ENCODE results near the gene FSTL4.
"Not testable (repeated sequence)": the region's sequence is repeated elsewhere in the genome, so short reads cannot be mapped to it uniquely, and the experiment has no call there.

Gene FSTL4

DNA sequence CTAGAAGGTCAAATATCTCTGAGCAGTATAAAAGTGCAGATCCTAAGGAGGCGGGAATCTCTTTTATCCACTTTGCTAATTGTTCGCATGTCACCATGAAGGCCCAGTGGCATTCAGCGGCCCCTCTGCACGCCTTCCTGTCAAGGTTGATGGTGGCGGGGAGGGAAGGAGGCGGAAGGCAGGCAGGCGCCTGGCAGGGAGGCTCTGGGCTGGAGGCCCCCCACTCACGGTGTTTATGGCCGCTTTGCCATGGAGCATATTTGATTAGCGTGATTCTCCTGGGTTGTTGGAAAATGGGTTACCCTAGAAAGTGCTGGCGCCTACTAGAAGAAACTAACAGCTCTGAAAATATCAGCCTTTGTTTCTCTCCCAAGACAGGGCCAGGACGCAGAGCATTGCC, 209.6 kb downstream of the FSTL4 start:
- DNase-seq (ENCODE audit: low read depth) = no peak

DNA sequence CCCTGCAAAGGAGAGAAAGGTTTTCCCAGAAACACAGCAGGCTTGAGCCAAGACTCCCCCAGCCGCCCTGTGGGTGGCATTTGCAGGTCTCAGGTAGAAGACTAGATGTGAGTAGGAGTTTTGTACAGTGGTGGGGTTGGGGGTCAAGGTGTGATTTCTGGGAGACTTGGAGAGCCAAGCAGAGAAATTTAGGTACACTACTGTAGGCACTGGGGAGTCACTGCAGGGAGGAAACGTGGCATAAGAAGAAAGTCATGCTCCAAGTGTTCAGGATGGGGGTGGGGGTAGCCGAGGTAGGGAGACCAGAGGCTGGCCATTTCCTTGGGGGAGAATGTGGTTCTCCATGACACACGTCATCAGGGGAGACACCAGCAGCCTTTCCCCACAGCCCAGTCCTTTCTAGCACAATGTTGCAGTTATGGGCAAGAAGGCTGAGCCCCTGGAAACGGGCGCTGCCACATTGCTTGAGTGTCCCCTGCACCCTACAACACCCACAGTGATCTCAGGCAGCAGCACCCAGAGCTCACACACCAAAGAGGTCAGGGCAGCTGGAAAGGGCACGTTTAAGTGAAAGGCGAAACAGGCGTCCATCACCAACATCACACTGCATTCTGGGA, 210.5 kb downstream of the FSTL4 start:
- no peak for DNase-seq (ENCODE audit: low read depth)

DNA sequence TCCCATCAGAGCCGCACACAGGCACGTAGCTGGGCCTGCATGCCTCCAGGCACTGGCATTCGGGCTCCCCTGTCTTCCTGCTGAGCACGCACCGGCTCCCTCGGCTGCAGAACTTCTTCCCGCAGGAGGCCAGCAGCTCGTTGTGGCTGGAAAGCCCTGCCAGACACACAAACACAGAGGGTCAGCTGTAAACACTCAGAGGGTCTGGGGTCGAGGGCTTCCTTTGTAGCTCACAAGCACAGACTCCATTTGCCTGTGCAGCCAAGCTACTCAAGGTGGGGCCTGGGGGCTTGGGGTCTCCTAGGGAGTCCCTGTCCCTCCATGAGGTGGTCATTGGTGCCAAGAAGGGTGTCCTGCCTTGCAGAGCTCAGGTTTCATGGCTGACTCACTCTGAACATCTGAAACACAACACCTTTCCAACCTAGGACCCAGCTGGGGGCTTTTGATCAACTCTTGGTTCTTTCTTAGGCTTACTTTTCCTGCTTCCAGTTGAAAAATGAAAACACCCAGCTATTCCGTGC, 211.4 kb downstream of the FSTL4 start:
- DNase-seq (ENCODE audit: low read depth) = no peak

DNA sequence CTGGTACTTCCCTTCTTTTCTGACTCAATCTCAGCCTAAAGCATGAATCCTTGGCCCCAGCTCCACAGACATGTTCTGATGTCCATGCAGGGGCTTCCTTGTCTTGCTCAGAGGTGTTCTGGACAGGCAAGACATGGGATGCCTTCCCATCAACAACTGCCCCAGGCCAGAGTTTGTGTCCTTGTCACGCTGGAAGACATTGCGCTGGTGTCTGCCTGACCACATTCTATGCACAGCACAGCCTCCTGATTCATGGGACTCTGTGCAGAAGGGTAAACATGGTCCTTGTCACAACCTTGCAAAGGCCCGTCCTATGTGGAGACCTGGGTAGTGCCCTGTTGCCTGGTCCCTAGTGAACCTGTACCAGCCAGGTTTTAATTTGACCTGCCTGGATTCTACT, 212.2 kb downstream of the FSTL4 start:
- DNase-seq (ENCODE audit: low read depth) = no peak

DNA sequence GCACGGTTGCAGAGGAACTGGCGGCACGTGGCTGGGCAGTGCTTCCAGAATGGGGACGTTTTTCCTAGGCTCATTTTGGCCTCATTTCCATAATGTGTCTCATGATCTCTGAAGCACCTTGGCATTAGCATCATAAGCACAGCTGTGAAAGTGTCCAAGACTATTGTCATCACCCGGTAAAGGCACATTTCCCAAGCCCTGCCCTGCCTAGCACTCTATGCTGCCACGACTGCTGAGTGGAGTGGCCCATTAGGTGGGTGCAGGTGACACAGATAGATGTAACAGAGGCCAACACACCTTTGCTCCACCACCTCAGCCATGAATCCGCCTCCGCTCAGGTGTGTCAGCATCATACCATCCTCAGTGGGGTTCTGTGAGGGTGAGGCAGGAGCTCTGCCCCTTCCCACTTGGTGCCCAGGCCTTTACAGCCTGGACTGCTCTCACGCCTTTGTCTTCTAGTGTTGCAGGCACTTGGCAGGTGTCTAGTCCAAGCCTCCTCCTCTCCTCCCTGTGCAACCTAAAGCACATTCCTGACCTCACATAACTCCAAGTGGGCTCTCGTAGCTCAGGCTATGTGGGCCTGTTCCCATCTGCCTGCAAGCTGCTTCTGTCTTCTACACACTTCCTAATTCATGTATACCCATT, 213.0 kb downstream of the FSTL4 start:
- no peak for DNase-seq (ENCODE audit: low read depth)

DNA sequence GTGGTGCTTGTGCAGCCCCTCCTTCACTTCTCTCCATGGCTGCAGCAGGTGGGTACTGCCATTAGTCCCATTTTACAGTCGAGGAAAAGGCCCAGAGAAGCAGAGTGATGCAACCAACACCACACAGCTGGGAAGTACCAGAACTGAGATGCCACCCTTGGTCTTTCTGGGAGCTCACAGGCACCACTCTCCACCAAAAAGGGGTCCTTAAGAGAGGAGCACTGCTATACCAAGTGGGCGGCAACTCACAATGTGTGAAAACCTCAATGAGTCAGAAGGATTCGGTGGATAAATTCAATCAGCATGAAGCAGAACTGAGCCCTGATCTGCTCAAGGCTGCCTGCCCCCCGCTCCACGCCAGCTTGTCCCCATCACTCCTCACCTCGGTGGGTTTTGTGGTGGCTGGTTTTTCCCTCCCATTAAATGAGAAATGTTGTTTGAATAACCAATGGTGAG, 213.7 kb downstream of the FSTL4 start:
- no peak for DNase-seq (ENCODE audit: low read depth)

DNA sequence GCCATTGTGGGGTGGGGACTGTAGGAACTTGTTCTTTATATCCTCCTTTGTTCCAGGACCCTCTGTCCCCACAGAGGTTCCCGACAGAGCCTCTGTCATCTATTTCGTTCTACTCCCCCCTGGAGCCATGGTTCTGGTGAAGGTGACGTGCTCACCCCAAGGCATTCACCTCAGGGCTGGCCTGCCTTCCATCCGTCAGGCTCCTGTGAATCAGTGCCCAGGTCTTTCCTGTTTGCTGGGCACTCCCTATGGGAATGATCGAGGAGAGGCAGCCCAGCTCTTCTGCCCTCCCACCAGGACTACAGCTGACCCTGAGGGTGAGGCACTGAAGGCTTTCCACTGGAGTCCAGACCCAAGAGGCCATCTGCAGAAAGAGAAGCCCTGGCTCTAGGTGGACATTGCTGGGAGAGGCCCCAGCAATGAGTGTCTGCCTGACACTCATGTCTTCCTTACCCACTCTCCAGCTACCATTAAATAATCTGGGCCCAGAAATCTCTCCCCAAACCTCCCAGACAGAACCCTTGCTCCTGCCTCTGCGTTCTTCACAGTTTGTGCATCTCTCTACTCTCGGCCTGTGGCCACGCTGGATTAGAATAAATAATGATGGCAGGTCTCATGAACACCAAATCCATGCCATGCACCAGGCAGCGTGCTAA, 214.2 kb downstream of the FSTL4 start:
- no peak for DNase-seq (ENCODE audit: low read depth)

DNA sequence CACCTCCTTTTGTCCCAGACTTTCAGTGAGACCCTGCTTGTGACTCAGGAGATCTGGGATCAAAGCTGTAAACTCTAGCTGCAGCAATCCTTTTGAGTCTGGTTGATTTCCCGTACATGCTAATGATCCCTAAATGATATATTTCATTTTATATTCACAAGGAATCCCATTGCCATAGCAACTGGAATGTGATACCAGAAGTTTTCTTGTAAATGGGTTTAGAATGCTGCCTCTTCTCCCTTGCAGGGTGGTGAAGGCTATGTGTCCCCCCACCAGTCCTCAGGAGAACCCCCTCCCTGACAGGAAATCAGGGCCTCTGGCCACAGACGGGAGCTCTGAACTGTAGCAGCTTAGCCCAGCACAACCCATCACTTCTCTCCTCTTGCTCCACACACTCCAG, 215.0 kb downstream of the FSTL4 start:
- DNase-seq (ENCODE audit: low read depth) = no peak

DNA sequence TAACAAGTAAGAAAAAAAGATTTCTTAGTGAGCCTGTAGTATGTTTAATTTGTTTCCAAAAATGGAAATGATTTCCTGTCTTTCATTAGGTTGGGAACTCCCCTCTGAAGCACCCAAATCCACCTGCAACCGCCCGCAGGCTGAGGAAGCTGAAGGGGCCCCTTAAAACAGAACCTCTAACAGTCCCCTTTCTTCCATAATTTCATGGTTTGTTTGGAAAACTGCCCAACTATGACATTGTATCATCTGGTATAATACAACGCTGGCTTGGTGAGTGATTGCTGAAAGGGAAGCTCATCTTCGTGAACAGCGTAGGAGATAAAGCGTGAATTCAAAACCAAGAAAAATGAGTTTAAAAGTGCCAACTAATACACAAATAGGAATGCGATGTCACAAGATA, 215.5 kb downstream of the FSTL4 start:
- no peak for DNase-seq (ENCODE audit: low read depth)

DNA sequence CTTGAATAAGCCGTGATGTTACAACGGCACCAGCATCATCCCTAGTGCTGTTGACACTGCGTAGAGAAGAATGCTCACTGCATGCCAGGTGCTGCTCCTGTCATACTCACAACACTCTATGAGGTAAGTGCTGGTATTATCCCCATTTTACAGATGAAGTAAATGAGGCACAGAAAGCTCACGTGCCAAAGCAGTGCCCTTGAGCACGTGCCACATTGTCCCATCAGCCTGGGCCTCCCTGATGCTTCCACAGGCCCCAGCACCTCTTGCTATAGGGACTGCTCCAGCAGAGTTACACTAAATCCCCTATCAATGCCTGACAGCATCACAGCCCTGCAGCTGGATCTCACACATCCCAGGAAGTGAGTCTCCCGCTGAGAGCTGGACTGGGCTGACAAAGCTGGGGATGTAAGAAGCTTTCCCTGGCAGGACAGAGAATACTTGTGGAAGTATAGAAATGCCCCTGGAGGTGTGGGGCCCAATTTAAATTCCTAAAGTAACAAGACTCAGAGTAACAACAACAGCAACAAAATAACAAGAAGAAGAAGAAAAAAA, 216.1 kb downstream of the FSTL4 start:
- no peak for DNase-seq (ENCODE audit: low read depth)

DNA sequence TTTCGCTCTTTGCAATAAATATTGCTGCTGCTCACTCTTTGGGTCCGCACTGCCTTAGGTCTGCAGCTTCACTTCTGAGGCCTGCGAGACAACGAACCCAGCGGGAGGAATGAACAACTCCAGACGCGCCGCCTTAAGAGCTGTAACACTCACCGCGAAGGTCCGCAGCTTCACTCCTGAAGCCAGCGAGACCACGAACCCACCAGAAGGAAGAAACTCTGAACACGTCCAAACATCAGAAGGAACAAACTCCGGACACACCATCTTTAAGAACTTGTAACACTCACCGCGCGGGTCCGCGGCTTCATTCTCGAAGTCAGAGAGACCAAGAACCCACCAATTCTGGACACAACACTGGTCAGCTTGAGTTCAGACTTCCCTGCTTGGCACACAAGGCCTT, 217.1 kb downstream of the FSTL4 start:
- DNase-seq (ENCODE audit: low read depth) = not testable (repeated sequence)

DNA sequence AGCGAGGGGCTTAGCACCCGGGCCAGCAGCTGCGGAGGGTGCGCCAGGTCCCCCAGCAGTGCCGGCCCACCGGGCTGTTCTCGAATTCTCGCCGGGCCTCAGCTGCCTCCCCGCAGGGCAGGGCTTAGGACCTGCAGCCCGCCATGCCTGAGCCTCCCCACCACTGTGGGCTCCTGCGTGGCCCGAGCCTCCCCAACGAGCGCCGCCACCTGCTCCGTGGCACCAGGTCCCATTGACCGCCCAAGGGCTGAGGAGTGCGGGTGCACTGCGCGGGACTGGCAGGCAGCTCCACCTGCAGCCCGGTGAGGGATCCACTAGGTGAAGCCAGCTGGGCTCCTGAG, 217.9 kb downstream of the FSTL4 start:
- DNase-seq (ENCODE audit: low read depth) = not testable (repeated sequence)

DNA sequence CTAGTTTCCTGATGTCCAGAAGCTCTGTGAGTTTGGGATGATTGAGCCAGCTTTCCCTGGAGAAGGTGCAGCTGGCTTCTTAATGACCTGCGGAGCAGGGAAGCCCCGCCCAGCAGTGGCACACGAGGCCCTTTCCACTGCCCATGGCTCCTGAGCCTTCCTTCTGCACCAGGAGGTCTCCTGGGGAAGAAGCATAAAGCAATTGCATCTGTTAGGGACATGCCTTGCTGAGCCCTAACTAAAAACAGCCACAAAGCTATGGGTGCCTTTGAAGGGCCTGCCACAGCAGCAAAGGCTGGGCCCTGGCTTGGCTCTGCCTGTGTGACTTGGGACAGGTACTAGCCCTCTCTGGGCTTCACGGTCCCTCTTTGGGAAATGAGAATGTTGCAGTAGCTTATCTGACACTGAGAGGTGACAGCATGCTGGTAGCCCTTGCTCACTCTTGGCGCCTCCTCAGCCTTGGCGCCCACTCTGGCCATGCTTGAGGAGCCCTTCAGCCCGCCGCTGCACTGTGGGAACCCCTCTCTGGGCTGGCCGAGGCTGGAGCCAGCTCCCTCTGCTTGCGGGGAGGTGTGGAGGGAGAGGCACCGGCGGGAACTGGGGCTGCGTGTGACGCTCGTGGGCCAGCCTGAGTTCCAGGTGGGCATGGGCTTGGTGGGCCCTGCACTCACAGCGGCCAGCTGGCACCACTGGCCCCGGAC, 218.4 kb downstream of the FSTL4 start:
- DNase-seq (ENCODE audit: low read depth) = no peak

DNA sequence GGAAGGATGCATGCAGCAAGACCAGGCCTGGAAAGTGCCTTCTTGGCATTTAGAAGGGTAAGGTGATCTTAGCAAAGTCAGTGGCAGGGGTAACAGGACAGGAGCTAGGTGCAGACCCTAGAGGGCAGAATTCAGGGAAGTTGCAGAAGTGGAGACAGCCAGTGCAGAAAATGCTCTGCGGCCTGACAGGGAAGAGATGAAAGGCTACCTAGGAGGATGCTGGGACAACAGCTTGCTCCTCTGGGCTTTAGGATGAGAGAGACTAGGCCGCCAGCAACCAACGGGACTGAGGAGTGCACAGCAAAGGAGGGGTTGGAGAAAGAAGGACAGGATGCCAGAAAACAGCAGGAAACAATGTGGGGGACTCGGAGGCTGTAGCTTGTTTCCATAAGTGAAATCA, 219.9 kb downstream of the FSTL4 start:
- DNase-seq (ENCODE audit: low read depth) = no peak

DNA sequence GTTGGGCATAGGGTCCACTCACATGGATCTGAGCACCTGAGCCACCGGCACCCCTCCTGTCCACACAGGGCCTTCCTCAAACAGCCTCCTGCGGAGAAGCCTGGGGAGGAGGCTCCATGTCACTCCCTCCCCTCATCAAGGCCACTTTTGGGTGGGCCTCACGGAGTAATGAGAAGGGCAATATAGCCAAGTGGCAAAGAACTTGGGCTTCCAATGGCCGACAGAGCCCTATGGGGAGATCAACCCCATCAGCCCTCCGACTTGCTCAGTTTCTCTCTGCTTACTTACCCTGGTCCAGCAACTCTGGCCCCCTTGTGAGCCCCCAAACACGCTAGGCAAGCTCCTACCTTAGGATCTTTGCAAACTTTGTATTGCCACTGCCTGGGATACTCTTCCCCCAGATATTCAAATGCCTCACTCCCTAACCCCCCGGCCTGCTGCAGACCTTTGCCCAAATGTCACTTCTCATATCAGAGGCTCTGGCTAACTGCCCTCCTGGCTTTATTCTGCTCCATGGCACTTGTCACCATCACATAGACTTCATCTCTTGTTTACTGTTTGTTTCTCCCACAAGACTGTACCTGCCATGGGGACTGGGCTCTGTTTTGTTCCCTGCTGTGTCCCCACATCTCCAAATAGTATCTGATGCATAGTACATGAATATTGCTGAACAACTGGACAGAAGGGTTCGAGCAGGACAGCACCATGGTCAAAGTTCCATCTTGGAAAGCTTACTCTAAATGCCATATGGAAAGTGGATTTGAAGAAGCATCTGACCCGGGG, 220.8 kb downstream of the FSTL4 start:
- no peak for DNase-seq (ENCODE audit: low read depth)

DNA sequence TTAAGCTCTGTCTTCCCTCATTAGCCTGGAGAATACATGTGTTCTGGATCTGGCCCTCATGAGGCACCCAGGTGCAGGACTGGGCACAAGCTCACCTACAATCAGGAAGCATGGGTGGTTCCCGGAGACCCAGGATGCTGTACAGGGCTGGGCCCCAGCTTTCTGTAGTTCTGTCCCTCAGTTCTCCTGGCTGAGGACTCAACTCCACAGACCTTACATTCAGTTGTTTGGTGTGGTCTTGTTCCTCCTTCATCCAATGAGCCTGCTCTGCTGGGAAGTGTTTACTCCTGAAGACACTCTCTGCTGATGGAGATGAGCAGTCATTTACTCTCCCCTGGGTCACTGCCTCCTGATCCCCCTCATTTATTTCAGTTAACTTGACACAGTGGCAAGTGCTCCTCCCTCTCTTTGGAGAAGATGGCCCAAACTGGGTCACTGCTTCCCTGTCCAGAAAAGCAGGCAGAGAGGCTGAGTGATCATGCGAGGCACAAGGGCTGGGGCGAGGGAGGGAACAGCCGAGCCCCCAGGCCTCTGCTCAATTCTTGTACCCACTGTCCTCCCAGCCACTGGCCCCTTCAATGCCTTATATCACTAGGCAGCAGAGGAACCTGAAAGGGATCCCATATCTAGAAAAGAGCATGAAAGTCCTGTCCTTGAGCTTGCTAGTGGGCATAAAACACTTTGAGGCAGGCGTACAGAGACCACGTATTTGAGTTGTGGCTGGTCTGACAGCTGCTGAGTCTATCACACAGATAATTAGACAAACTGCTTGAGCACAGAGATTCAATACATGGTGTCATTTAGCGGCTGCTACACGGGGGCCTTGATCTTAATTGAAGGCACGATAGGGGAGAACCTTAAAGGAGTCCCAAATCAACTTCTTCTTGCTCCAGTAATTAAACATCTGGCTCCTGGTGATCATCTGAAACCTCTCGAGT, 221.7 kb downstream of the FSTL4 start:
- DNase-seq (ENCODE audit: low read depth) = no peak

DNA sequence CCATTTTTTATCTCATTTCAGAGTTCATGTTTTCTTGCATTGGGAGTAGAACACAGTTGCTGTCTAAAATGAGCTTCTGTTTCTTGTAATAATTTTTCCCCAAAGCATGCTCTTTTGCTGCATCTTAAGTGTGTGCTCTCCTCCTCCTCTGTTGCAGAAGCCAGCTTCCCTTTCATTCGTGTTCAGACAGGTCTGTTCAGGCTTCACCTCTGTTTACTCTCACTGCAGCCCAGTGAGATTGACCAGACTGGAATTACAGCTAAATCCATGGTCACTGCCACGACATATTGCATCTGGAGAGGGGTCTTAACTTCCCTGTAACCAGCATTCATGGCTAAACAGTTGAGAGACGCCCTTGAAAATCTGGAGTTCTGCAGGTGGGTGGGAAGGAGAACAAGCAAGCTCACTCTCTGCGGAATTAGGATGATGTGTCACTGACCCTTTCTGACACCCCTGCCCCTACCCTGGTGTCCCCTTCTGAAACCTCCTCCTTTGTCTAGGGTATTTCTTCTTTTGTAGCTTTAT, 223.2 kb downstream of the FSTL4 start:
- no peak for DNase-seq (ENCODE audit: low read depth)

DNA sequence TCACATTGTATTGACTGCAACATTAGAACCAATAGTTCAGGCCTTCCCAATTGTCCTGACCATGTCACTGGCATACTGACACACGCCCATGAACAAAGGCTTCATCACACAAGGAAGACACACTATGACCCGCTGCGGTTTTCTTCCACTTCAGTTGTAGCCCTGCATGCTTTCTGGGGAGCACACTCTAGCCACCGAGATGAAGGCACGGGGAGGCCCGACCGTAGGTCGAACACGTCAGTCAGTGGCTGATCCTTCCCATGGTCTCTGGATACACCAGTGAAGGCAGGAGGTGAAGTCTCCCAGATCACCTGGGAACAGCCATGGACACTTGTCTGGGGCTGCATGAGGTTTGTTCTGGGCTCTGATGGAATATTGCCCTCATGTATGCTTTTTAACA, 224.7 kb downstream of the FSTL4 start:
- no peak for DNase-seq (ENCODE audit: low read depth)

DNA sequence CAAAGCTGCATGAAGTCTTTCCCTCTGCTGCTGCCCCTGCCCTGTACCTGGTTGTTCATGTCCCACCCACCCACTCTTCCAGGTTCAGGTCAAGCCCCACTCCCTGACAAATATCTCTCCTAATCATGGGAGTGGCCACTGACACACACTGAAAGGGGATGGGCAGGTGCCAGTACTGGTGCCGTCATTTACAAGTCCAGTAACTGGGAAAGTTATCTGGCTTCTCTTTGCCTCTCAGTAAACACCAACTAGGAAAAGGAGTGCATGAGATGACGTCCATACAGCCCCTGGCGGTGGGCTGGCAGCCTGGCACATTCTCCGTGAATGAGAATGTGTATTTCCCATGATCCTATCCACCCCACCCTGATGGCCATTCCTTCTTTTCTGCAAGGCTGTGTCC, 225.2 kb downstream of the FSTL4 start:
- no peak for DNase-seq (ENCODE audit: low read depth)

DNA sequence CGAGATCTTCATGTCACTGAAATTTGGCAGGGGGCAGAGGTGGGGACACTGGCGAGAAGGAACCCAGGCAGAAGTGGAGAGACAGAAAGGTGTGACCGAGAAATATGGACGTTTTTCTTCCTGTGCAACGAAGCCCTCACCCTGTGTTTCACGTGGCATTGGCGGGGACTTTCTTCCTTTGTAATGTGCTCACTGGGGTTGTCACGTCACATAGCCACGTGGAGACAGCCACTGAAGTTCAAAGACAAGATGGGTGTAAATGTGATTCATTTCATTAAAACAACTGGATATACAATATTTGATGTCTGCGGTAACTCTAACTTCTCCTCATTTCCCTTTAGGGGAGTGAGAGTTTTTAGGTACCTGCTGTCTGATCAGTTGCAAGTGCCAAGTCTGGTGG, 225.7 kb downstream of the FSTL4 start:
- no peak for DNase-seq (ENCODE audit: low read depth)
